H9 (cell line): ENCODE data around the gene DBR1. TPM values are rescaled to one million over a fixed set of nuclear protein-coding genes. Genes with fewer than 3 reads are reported as not detected.

Experiments
- DNase-seq: peaks from one replicate; pipeline ENCODE4 v3.0.0-alpha.2; 2017
- H2AFZ ChIP-seq: one replicate; pipeline ENCODE4 v1.6.1; 2013; ENCODE audit warnings: mild to moderate bottlenecking, low read length, control low read depth, moderate library complexity
- H2AK5ac ChIP-seq: 2 replicates; pipeline ENCODE4 v1.6.1; 2013; ENCODE audit warnings: low read length, control low read depth, mixed read lengths; ENCODE audit not compliant: insufficient read length
- H2BK120ac ChIP-seq: one replicate; pipeline ENCODE4 v1.6.1; 2013; ENCODE audit warnings: low read depth, mild to moderate bottlenecking, low read length, control low read depth, inconsistent platforms; ENCODE audit not compliant: poor library complexity, severe bottlenecking
- H2BK12ac ChIP-seq: 2 replicates; pipeline ENCODE4 v1.6.1; 2013; ENCODE audit warnings: low read length, control low read depth, mixed read lengths, low read depth; ENCODE audit not compliant: insufficient read length
- H2BK15ac ChIP-seq: 2 replicates; pipeline ENCODE4 v1.6.1; 2013; ENCODE audit warnings: low read depth, low read length, control low read depth
- H2BK20ac ChIP-seq: one replicate; pipeline ENCODE4 v1.6.1; 2013; ENCODE audit warnings: low read depth, mild to moderate bottlenecking, low read length, control low read depth, inconsistent platforms; ENCODE audit not compliant: poor library complexity, severe bottlenecking
- H2BK5ac ChIP-seq: 2 replicates; pipeline ENCODE4 v1.6.1; 2013; ENCODE audit warnings: low read length, control low read depth, mixed read lengths; ENCODE audit not compliant: insufficient read length
- H3K14ac ChIP-seq: 2 replicates; pipeline ENCODE4 v1.6.1; 2013; ENCODE audit warnings: low read length, control low read depth; ENCODE audit not compliant: insufficient read depth
- H3K18ac ChIP-seq: 2 replicates; pipeline ENCODE4 v1.6.1; 2013; ENCODE audit warnings: low read depth, mild to moderate bottlenecking, mixed read lengths, low read length, control low read depth; ENCODE audit not compliant: insufficient read length
- H3K23ac ChIP-seq: 2 replicates; pipeline ENCODE4 v1.6.1; 2013; ENCODE audit warnings: low read length, control low read depth, mixed read lengths, low read depth; ENCODE audit not compliant: insufficient read length
- H3K23me2 ChIP-seq: 2 replicates; pipeline ENCODE4 v1.6.1; 2013; ENCODE audit warnings: low read depth, mild to moderate bottlenecking, mixed read lengths, low read length, control low read depth; ENCODE audit not compliant: insufficient read length, poor library complexity, severe bottlenecking
- H3K27ac ChIP-seq: 2 replicates; pipeline ENCODE4 v1.5.1; 2013; ENCODE audit warnings: low read length, control low read depth, mixed read lengths, low read depth; ENCODE audit not compliant: insufficient read length
- H3K27me3 ChIP-seq: 2 replicates; pipeline ENCODE4 v1.6.1; 2013; ENCODE audit warnings: low read length, control low read depth, inconsistent platforms; ENCODE audit not compliant: insufficient read depth
- H3K4ac ChIP-seq: 2 replicates; pipeline ENCODE4 v1.6.1; 2013; ENCODE audit warnings: low read depth, mild to moderate bottlenecking, control low read depth, inconsistent platforms, low read length, moderate library complexity
- H3K4me1 ChIP-seq: 2 replicates; pipeline ENCODE4 v1.6.1; 2013; ENCODE audit warnings: low read length, control low read depth, inconsistent platforms; ENCODE audit not compliant: insufficient read depth
- H3K4me2 ChIP-seq: 2 replicates; pipeline ENCODE4 v1.6.1; 2013; ENCODE audit warnings: low read length, control low read depth, mixed read lengths; ENCODE audit not compliant: insufficient read length, insufficient read depth
- H3K56ac ChIP-seq: 2 replicates; pipeline ENCODE4 v1.6.1; 2013; ENCODE audit warnings: low read depth, mild to moderate bottlenecking, mixed read lengths, low read length, control low read depth; ENCODE audit not compliant: insufficient read length
- H3K79me1 ChIP-seq: 2 replicates; pipeline ENCODE4 v1.6.1; 2013; ENCODE audit warnings: low read depth, mild to moderate bottlenecking, moderate library complexity, low read length, control low read depth, inconsistent platforms; ENCODE audit not compliant: insufficient read depth, poor library complexity, severe bottlenecking
- H3K79me2 ChIP-seq: 2 replicates; pipeline ENCODE4 v1.6.1; 2013; ENCODE audit warnings: low read length, control low read depth, inconsistent platforms; ENCODE audit not compliant: insufficient read depth
- H3K9ac ChIP-seq: 2 replicates; pipeline ENCODE4 v1.6.1; 2013; ENCODE audit warnings: low read length, control low read depth, mixed read lengths; ENCODE audit not compliant: insufficient read length; ENCODE audit errors: extremely low read depth
- H3K9me3 ChIP-seq: one replicate; pipeline ENCODE4 v1.6.1; 2013; ENCODE audit warnings: low read depth, low read length, inconsistent platforms; ENCODE audit not compliant: control insufficient read depth
- H3T11ph ChIP-seq: one replicate; pipeline ENCODE4 v1.6.1; 2013; ENCODE audit warnings: mild to moderate bottlenecking, low read length, control low read depth, inconsistent platforms
- H4K20me1 ChIP-seq: one replicate; pipeline ENCODE4 v1.6.1; 2013; ENCODE audit not compliant: control insufficient read depth, insufficient read length, insufficient read depth
- H4K5ac ChIP-seq: 2 replicates; pipeline ENCODE4 v1.6.1; 2013; ENCODE audit warnings: low read depth, mild to moderate bottlenecking, mixed read lengths, low read length, control low read depth; ENCODE audit not compliant: insufficient read length
- H4K8ac ChIP-seq: replicated peaks from 2 replicates; pipeline ENCODE4 v1.6.1; 2013; ENCODE audit warnings: low read length, control low read depth, mixed read lengths, low read depth; ENCODE audit not compliant: insufficient read length
- H4K91ac ChIP-seq: 2 replicates; pipeline ENCODE4 v1.6.1; 2013; ENCODE audit warnings: low read depth, mild to moderate bottlenecking, moderate library complexity, mixed read lengths, low read length, control low read depth; ENCODE audit not compliant: insufficient read length
- H3K27ac Mint-ChIP-seq, 3 experiments: 2 replicates in 2 of 3; 3 replicates in 1 of 3; pipeline ENCODE4 v1.8.0; 2020 to 2021; ENCODE audit warnings: mixed read lengths in 3 of 3, mild to moderate bottlenecking in 1 of 3, moderate library complexity in 1 of 3
- H3K27me3 Mint-ChIP-seq: 2 replicates; pipeline ENCODE4 v1.8.0; 2021; ENCODE audit warnings: low read depth, mild to moderate bottlenecking, moderate library complexity, mixed read lengths
- H3K36me3 Mint-ChIP-seq, 3 experiments: 2 replicates in 2 of 3; 3 replicates in 1 of 3; pipeline ENCODE4 v1.8.0; 2020 to 2021; ENCODE audit warnings: low read depth in 3 of 3, mixed read lengths in 3 of 3; ENCODE audit not compliant: insufficient read depth in 1 of 3
- H3K4me1 Mint-ChIP-seq, 2 experiments: 2 replicates each; pipeline ENCODE4 v1.8.0; 2020; ENCODE audit warnings: mixed read lengths in 2 of 2
- H3K4me3 Mint-ChIP-seq, 2 experiments: 2 replicates in 1 of 2; 3 replicates in 1 of 2; pipeline ENCODE4 v1.8.0; 2020 to 2021; ENCODE audit warnings: mild to moderate bottlenecking in 2 of 2, mixed read lengths in 2 of 2, moderate library complexity in 1 of 2
- H3K9me3 Mint-ChIP-seq, 2 experiments: 2 replicates in 1 of 2; 3 replicates in 1 of 2; pipeline ENCODE4 v1.8.0; 2020; ENCODE audit warnings: mild to moderate bottlenecking in 2 of 2, mixed read lengths in 2 of 2, moderate library complexity in 1 of 2
- CTCF ChIP-seq: fragments of 200-600 bp; sonication (generic); conservative IDR thresholded peaks from 3 replicates; pipeline ENCODE4 v1.8.0; 2021; ENCODE audit warnings: antibody characterized with exemption, mild to moderate bottlenecking
- WGBS: extraction: QIAGEN DNeasy Blood & Tissue Kit; methylation state at CpG from one replicate; pipeline ENCODE4 v1.1.7; 2013; ENCODE audit warnings: missing lambda C conversion rate, low lambda C conversion rate, mixed read lengths; ENCODE audit not compliant: insufficient read length; ENCODE audit errors: extremely low coverage; 5-methylcytosine and 5-hydroxymethylcytosine counted together
- total RNA-seq: library from RNA; stranded (reverse); gene quantifications from 2 replicates; pipeline ENCODE4 v1.2.1, GENCODE V29; 2021

Gene DBR1
- total RNA-seq, 1 experiment from 2014 or later = 21.6 TPM

GRCh38 chr3:138213398-138214085 lies 38.8 kb upstream of the DBR1 start:
- Histone ChIP-seq H3K14ac (no peak overlapping the region), H2BK15ac (no peak overlapping the region), H3K79me1 (peaks cover 8% of the 10 kb centered on the region), H3K4me1 (no peaks in the 10 kb centered on the region; the same call in 1 of the 2 replicates), H3K18ac (no peak overlapping the region), H4K5ac (no peak overlapping the region), H2BK12ac (no peak overlapping the region), H4K91ac (no peak overlapping the region), H3K4ac (no peak overlapping the region), H3K9me3 (no peaks in the 10 kb centered on the region), H3K56ac (no peak overlapping the region), H3T11ph (no peak overlapping the region), H3K4me2 (no peak overlapping the region), H3K9ac (no peak overlapping the region), H2AFZ (no peak overlapping the region), H4K20me1 (no peaks in the 10 kb centered on the region), H2BK20ac (no peak overlapping the region), H3K23me2 (no peaks in the 10 kb centered on the region), H2AK5ac (no peak overlapping the region), H4K8ac (no peak overlapping the region), H3K27me3 (no peaks in the 10 kb centered on the region), H3K23ac (no peak overlapping the region), H3K27ac (no peak overlapping the region), H3K79me2 (peaks cover 1% of the 10 kb centered on the region; the same call in 1 of the 2 replicates), H2BK5ac (no peak overlapping the region), H2BK120ac (no peak overlapping the region)
- no CpG with 5 or more reads among the region's 7 CpGs for WGBS
- no peaks in the 10 kb centered on the region for H3K9me3 Mint-ChIP-seq
- no peak for TF ChIP-seq CTCF
- DNase-seq = no peak
- peak overlapping the region; percentile 17 to 86 (median 51); a peak in 4 of 7 replicates for H3K27ac Mint-ChIP-seq
- H3K27me3 Mint-ChIP-seq = no peaks in the 10 kb centered on the region
- H3K4me1 Mint-ChIP-seq = peaks cover 42 to 43% of the 10 kb centered on the region in 2 experiments
- H3K4me3 Mint-ChIP-seq = no peak overlapping the region
- H3K36me3 Mint-ChIP-seq = peaks cover 0 to 27% (median 21%) of the 10 kb centered on the region in 3 experiments; a peak in 6 of 7 replicates
